Measurements from ENCODE around the gene HSD17B8.

DNA sequence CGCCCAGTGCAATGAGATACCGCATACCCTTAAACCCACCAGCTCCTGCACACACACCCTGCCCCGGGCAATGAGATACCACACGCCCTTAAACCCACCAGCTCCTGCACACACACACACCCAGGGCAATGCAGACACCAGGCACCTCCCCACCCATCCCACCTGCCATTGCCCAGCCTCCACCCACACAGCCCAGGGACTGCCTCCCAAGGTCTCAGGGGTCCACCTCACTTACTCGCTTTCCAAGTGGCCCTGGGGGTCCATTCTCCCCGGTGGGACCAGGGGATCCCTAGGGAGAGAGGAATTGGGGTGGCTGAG lies 36.2 kb upstream of the HSD17B8 start:
- TF ChIP-seq ZNF274 (IDR thresholded peaks at IDR 0.05; ENCODE audit: low read depth, low read length) (no peak), EZH2 (IDR thresholded peaks at IDR 0.05) (no peak), RAD21 (IDR thresholded peaks at IDR 0.05; ENCODE audit: low read depth) (no peak), CEBPB (IDR thresholded peaks at IDR 0.05; ENCODE audit: low read depth) (no peak), POLR2A (IDR thresholded peaks at IDR 0.05; ENCODE audit: borderline replicate concordance, extremely low read depth, insufficient read depth, insufficient read length) (no peak), JUND (IDR thresholded peaks at IDR 0.05) (no peak), SP1 (IDR thresholded peaks at IDR 0.05; ENCODE audit: low read depth) (no peak), YY1 (IDR thresholded peaks at IDR 0.05; ENCODE audit: extremely low read depth, insufficient replicate concordance, low read depth, low read length) (no peak), ELF1 (IDR thresholded peaks at IDR 0.05; ENCODE audit: borderline replicate concordance, low read depth) (no peak)
- TF ChIP-seq, protein P1, sequence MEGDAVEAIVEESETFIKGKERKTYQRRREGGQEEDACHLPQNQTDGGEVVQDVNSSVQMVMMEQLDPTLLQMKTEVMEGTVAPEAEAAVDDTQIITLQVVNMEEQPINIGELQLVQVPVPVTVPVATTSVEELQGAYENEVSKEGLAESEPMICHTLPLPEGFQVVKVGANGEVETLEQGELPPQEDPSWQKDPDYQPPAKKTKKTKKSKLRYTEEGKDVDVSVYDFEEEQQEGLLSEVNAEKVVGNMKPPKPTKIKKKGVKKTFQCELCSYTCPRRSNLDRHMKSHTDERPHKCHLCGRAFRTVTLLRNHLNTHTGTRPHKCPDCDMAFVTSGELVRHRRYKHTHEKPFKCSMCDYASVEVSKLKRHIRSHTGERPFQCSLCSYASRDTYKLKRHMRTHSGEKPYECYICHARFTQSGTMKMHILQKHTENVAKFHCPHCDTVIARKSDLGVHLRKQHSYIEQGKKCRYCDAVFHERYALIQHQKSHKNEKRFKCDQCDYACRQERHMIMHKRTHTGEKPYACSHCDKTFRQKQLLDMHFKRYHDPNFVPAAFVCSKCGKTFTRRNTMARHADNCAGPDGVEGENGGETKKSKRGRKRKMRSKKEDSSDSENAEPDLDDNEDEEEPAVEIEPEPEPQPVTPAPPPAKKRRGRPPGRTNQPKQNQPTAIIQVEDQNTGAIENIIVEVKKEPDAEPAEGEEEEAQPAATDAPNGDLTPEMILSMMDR (IDR thresholded peaks at IDR 0.05 in 2 of 3, conservative IDR thresholded peaks at IDR 0.05 in 1 of 3; ENCODE audit: borderline replicate concordance in 1 of 3, insufficient read depth in 1 of 3, low read depth in 2 of 3, low read length in 2 of 3) = no peak
- TF ChIP-seq, protein P2, sequence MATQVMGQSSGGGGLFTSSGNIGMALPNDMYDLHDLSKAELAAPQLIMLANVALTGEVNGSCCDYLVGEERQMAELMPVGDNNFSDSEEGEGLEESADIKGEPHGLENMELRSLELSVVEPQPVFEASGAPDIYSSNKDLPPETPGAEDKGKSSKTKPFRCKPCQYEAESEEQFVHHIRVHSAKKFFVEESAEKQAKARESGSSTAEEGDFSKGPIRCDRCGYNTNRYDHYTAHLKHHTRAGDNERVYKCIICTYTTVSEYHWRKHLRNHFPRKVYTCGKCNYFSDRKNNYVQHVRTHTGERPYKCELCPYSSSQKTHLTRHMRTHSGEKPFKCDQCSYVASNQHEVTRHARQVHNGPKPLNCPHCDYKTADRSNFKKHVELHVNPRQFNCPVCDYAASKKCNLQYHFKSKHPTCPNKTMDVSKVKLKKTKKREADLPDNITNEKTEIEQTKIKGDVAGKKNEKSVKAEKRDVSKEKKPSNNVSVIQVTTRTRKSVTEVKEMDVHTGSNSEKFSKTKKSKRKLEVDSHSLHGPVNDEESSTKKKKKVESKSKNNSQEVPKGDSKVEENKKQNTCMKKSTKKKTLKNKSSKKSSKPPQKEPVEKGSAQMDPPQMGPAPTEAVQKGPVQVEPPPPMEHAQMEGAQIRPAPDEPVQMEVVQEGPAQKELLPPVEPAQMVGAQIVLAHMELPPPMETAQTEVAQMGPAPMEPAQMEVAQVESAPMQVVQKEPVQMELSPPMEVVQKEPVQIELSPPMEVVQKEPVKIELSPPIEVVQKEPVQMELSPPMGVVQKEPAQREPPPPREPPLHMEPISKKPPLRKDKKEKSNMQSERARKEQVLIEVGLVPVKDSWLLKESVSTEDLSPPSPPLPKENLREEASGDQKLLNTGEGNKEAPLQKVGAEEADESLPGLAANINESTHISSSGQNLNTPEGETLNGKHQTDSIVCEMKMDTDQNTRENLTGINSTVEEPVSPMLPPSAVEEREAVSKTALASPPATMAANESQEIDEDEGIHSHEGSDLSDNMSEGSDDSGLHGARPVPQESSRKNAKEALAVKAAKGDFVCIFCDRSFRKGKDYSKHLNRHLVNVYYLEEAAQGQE (IDR thresholded peaks at IDR 0.05; ENCODE audit: low read depth) = no peak

Measured in HCT116 (cell line).